ENCODE results near the gene PRPH.

Gene PRPH

GRCh38 chr12:49327368-49327767, 32.4 kb downstream of the PRPH start:
- peaks cover 11% of the 10 kb centered on the region for H3K4me1 ChIP-seq (ENCODE audit: insufficient read depth, insufficient read length)
- no peak for TF ChIP-seq SUZ12 (IDR thresholded peaks at IDR 0.05; ENCODE audit: extremely low read depth, insufficient read depth, insufficient read length)
- TF ChIP-seq YY1 (IDR thresholded peaks at IDR 0.05; ENCODE audit: insufficient read depth, insufficient read length): no peak
- no peak for TF ChIP-seq ZNF274 (IDR thresholded peaks at IDR 0.05; ENCODE audit: low read depth, low read length)
- H3K27me3 ChIP-seq (ENCODE audit: insufficient read depth, insufficient read length): no peaks in the 10 kb centered on the region
- no peak overlapping the region for H3K9ac ChIP-seq (ENCODE audit: insufficient read length, low read depth)
- H3K4me3 ChIP-seq (ENCODE audit: insufficient read length, low read depth): no peak overlapping the region
- DNase-seq (ENCODE audit: low read depth, low spot score): no peak
- no peaks in the 10 kb centered on the region for H3K9me3 ChIP-seq (ENCODE audit: insufficient read depth, low read length)
- peaks cover 72% of the 10 kb centered on the region for H3K36me3 ChIP-seq (ENCODE audit: insufficient read depth, insufficient read length, low read length)

GRCh38 chr12:49327887-49328286, 32.9 kb downstream of the PRPH start:
- H3K36me3 ChIP-seq (ENCODE audit: insufficient read depth, insufficient read length, low read length): peaks cover 75% of the 10 kb centered on the region
- TF ChIP-seq SUZ12 (IDR thresholded peaks at IDR 0.05; ENCODE audit: extremely low read depth, insufficient read depth, insufficient read length) (no peak), YY1 (IDR thresholded peaks at IDR 0.05; ENCODE audit: insufficient read depth, insufficient read length) (no peak), ZNF274 (IDR thresholded peaks at IDR 0.05; ENCODE audit: low read depth, low read length) (no peak)
- no peak overlapping the region for H3K4me3 ChIP-seq (ENCODE audit: insufficient read length, low read depth)
- no peaks in the 10 kb centered on the region for H3K9me3 ChIP-seq (ENCODE audit: insufficient read depth, low read length)
- no peaks in the 10 kb centered on the region for H3K27me3 ChIP-seq (ENCODE audit: insufficient read depth, insufficient read length)
- no peak overlapping the region for H3K9ac ChIP-seq (ENCODE audit: insufficient read length, low read depth)
- peaks cover 11% of the 10 kb centered on the region for H3K4me1 ChIP-seq (ENCODE audit: insufficient read depth, insufficient read length)
- DNase-seq (ENCODE audit: low read depth, low spot score): no peak

- H3K4me1 ChIP-seq (ENCODE audit: insufficient read depth, insufficient read length): peaks cover 11% of the 10 kb centered on the region
- H3K9me3 ChIP-seq (ENCODE audit: insufficient read depth, low read length): no peaks in the 10 kb centered on the region
- H3K4me3 ChIP-seq (ENCODE audit: insufficient read length, low read depth): no peak overlapping the region
- no peak overlapping the region for H3K9ac ChIP-seq (ENCODE audit: insufficient read length, low read depth)
- DNase-seq (ENCODE audit: low read depth, low spot score): no peak
- TF ChIP-seq ZNF274 (IDR thresholded peaks at IDR 0.05; ENCODE audit: low read depth, low read length): no peak
- no peak for TF ChIP-seq SUZ12 (IDR thresholded peaks at IDR 0.05; ENCODE audit: extremely low read depth, insufficient read depth, insufficient read length)
- TF ChIP-seq YY1 (IDR thresholded peaks at IDR 0.05; ENCODE audit: insufficient read depth, insufficient read length): no peak
- H3K27me3 ChIP-seq (ENCODE audit: insufficient read depth, insufficient read length): no peaks in the 10 kb centered on the region
- peaks cover 73% of the 10 kb centered on the region for H3K36me3 ChIP-seq (ENCODE audit: insufficient read depth, insufficient read length, low read length)
These were observed 33.9 kb downstream of the PRPH start for GRCh38 chr12:49328816-49329215.

- Histone ChIP-seq H3K27me3 (ENCODE audit: insufficient read depth, insufficient read length) (no peaks in the 10 kb centered on the region), H3K4me3 (ENCODE audit: insufficient read length, low read depth) (no peak overlapping the region), H3K4me1 (ENCODE audit: insufficient read depth, insufficient read length) (peaks cover 17% of the 10 kb centered on the region), H3K9ac (ENCODE audit: insufficient read length, low read depth) (no peak overlapping the region), H3K36me3 (ENCODE audit: insufficient read depth, insufficient read length, low read length) (peaks cover 61% of the 10 kb centered on the region), H3K9me3 (ENCODE audit: insufficient read depth, low read length) (no peaks in the 10 kb centered on the region)
- DNase-seq (ENCODE audit: low read depth, low spot score): no peak
- TF ChIP-seq ZNF274 (IDR thresholded peaks at IDR 0.05; ENCODE audit: low read depth, low read length) (no peak), YY1 (IDR thresholded peaks at IDR 0.05; ENCODE audit: insufficient read depth, insufficient read length) (no peak), SUZ12 (IDR thresholded peaks at IDR 0.05; ENCODE audit: extremely low read depth, insufficient read depth, insufficient read length) (no peak)
These were observed 35.2 kb downstream of the PRPH start for GRCh38 chr12:49330032-49330619.

- DNase-seq (ENCODE audit: low read depth, low spot score): no peak
- H3K4me3 ChIP-seq (ENCODE audit: insufficient read length, low read depth): no peak overlapping the region
- H3K27me3 ChIP-seq (ENCODE audit: insufficient read depth, insufficient read length): peaks cover 4% of the 10 kb centered on the region
- peaks cover 20% of the 10 kb centered on the region for H3K4me1 ChIP-seq (ENCODE audit: insufficient read depth, insufficient read length)
- H3K9ac ChIP-seq (ENCODE audit: insufficient read length, low read depth): peak overlapping the region; percentile 17
- H3K9me3 ChIP-seq (ENCODE audit: insufficient read depth, low read length): no peaks in the 10 kb centered on the region
- no peak for TF ChIP-seq YY1 (IDR thresholded peaks at IDR 0.05; ENCODE audit: insufficient read depth, insufficient read length)
- no peak for TF ChIP-seq ZNF274 (IDR thresholded peaks at IDR 0.05; ENCODE audit: low read depth, low read length)
- no peak for TF ChIP-seq SUZ12 (IDR thresholded peaks at IDR 0.05; ENCODE audit: extremely low read depth, insufficient read depth, insufficient read length)
- peaks cover 54% of the 10 kb centered on the region for H3K36me3 ChIP-seq (ENCODE audit: insufficient read depth, insufficient read length, low read length)
These were observed 35.9 kb downstream of the PRPH start for GRCh38 chr12:49330631-49331379.

GRCh38 chr12:49331380-49332222, 36.7 kb downstream of the PRPH start:
- Histone ChIP-seq H3K9ac (ENCODE audit: insufficient read length, low read depth) (peak overlapping the region; percentile 21), H3K27me3 (ENCODE audit: insufficient read depth, insufficient read length) (peaks cover 12% of the 10 kb centered on the region), H3K4me3 (ENCODE audit: insufficient read length, low read depth) (no peak overlapping the region), H3K4me1 (ENCODE audit: insufficient read depth, insufficient read length) (peaks cover 27% of the 10 kb centered on the region), H3K36me3 (ENCODE audit: insufficient read depth, insufficient read length, low read length) (peaks cover 46% of the 10 kb centered on the region), H3K9me3 (ENCODE audit: insufficient read depth, low read length) (no peaks in the 10 kb centered on the region)
- TF ChIP-seq YY1 (IDR thresholded peaks at IDR 0.05; ENCODE audit: insufficient read depth, insufficient read length): no peak
- no peak for TF ChIP-seq ZNF274 (IDR thresholded peaks at IDR 0.05; ENCODE audit: low read depth, low read length)
- TF ChIP-seq SUZ12 (IDR thresholded peaks at IDR 0.05; ENCODE audit: extremely low read depth, insufficient read depth, insufficient read length): no peak
- DNase-seq (ENCODE audit: low read depth, low spot score): no peak

- H3K36me3 ChIP-seq (ENCODE audit: insufficient read depth, insufficient read length, low read length): peaks cover 37% of the 10 kb centered on the region
- DNase-seq (ENCODE audit: low read depth, low spot score): no peak
- H3K4me1 ChIP-seq (ENCODE audit: insufficient read depth, insufficient read length): peaks cover 28% of the 10 kb centered on the region
- H3K4me3 ChIP-seq (ENCODE audit: insufficient read length, low read depth): no peak overlapping the region
- H3K9me3 ChIP-seq (ENCODE audit: insufficient read depth, low read length): no peaks in the 10 kb centered on the region
- no peak overlapping the region for H3K9ac ChIP-seq (ENCODE audit: insufficient read length, low read depth)
- H3K27me3 ChIP-seq (ENCODE audit: insufficient read depth, insufficient read length): peaks cover 17% of the 10 kb centered on the region
- TF ChIP-seq YY1 (IDR thresholded peaks at IDR 0.05; ENCODE audit: insufficient read depth, insufficient read length): no peak
- TF ChIP-seq SUZ12 (IDR thresholded peaks at IDR 0.05; ENCODE audit: extremely low read depth, insufficient read depth, insufficient read length): no peak
- TF ChIP-seq ZNF274 (IDR thresholded peaks at IDR 0.05; ENCODE audit: low read depth, low read length): no peak
These were observed 37.5 kb downstream of the PRPH start for GRCh38 chr12:49332441-49332861.

Data from NT2/D1 (cell line).